ENCODE data around the gene STARD13. TPM values are rescaled to one million over a fixed set of nuclear protein-coding genes. Genes with fewer than 3 reads are reported as not detected.

Gene STARD13
- total RNA-seq, 1 experiment from 2014 or later, result 7.8 TPM

DNA sequence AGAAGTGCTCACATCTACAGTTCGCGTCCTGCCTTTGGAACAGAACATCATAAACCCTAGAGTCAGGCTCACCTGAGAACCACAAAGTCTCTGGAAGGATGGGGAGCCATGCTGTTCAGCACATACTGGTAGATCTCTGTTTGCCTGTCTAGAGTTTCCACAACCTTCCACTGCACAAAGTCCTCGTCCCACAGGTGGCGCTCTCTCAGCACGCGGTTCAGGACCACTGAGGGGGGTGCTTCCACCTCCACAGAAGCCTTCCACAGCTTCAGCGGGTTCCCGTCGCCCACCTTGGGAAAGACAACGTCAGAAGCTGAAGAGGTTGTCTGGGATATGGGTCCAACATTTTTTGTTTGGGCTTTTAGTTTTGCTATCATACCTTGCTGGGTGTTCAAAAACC is 175.8 kb downstream of the STARD13 start:
- Histone ChIP-seq H3K27ac (no peak overlapping the region), H3K27me3 (replicated peaks) (no peaks in the 10 kb centered on the region), H3K36me3 (peaks cover 85% of the 10 kb centered on the region), H3K4me1 (replicated peaks) (peaks cover 40% of the 10 kb centered on the region), H3K4me3 (no peak overlapping the region), H3K9me3 (replicated peaks) (no peaks in the 10 kb centered on the region)
- DNase-seq (ENCODE audit: low read depth in 1 of 2, low spot score in 2 of 2), result no peak

DNA sequence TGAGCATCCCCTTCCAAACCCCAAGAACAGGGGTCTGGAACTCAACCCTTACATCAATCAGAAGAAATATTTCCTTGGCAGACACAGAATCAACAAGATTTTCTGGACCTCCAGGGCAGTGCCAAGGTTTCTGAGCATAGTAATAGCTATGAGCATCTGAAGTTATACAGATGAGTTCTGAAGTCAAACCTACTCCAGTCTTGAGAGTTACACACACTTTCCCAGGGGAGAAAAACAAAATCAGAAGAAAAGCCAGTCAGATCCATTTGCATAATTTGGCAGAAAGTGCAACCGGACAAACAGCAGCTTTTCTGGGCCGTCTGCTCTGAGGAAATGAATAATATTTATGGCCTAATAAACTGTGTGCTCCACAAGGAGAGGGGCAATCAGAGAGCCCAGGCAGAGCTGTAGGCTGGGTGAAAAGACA is 176.3 kb downstream of the STARD13 start:
- H3K36me3 ChIP-seq, result peaks cover 88% of the 10 kb centered on the region
- no peaks in the 10 kb centered on the region for H3K9me3 ChIP-seq (replicated peaks)
- H3K4me1 ChIP-seq (replicated peaks), result peaks cover 40% of the 10 kb centered on the region
- H3K27ac ChIP-seq, result peak overlapping the region; percentile 35
- no peak for DNase-seq (ENCODE audit: low read depth in 1 of 2, low spot score in 2 of 2)
- H3K27me3 ChIP-seq (replicated peaks), result no peaks in the 10 kb centered on the region
- H3K4me3 ChIP-seq, result no peak overlapping the region

DNA sequence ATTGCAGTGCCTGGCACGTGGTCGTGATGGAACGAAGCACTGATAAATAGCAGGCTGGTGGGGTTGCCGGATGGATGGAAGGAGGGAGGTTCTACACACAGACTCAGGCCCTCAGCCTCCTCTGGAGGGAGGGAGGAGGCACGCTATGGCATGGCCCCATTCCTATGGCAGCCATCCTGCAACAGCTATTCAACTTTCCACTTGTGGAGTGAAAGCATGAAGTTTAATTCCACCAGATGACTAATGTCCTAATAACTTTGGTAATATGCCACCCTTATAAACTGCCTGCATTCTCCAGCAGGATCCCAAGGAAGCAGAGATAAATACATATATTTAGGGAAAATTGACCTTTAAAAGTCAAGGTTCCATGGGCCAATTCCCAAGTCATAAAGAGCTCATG is 176.9 kb downstream of the STARD13 start:
- H3K4me1 ChIP-seq (replicated peaks), result peaks cover 40% of the 10 kb centered on the region
- peaks cover 88% of the 10 kb centered on the region for H3K36me3 ChIP-seq
- no peak overlapping the region for H3K4me3 ChIP-seq
- H3K27me3 ChIP-seq (replicated peaks), result no peaks in the 10 kb centered on the region
- peak overlapping the region; percentile 35 for H3K27ac ChIP-seq
- no peaks in the 10 kb centered on the region for H3K9me3 ChIP-seq (replicated peaks)
- DNase-seq (ENCODE audit: low read depth in 1 of 2, low spot score in 2 of 2), result no peak

DNA sequence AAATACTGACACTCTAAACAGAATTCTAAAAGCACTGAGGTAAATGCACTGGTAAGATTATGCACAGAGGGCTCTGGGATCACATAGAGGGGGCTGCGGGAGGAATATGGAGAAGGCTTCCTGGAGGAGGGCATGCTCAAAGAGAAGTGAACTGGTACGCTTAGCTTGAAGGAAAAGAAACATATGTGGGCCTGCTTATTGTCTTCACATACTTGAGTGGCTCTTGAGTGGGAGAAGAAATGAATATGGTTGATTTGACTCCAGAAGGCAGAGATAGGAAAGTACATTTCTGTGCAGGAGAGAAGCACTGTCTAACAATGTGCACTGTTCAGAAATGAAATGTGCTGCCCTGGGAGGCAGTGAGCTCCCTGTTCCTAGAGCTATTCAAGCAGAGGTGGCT is 178.2 kb downstream of the STARD13 start:
- DNase-seq (ENCODE audit: low read depth in 1 of 2, low spot score in 2 of 2), result no peak
- Histone ChIP-seq H3K36me3 (peaks cover 76% of the 10 kb centered on the region), H3K9me3 (replicated peaks) (no peaks in the 10 kb centered on the region), H3K27ac (no peak overlapping the region), H3K4me3 (no peak overlapping the region), H3K27me3 (replicated peaks) (no peaks in the 10 kb centered on the region), H3K4me1 (replicated peaks) (peaks cover 40% of the 10 kb centered on the region)

DNA sequence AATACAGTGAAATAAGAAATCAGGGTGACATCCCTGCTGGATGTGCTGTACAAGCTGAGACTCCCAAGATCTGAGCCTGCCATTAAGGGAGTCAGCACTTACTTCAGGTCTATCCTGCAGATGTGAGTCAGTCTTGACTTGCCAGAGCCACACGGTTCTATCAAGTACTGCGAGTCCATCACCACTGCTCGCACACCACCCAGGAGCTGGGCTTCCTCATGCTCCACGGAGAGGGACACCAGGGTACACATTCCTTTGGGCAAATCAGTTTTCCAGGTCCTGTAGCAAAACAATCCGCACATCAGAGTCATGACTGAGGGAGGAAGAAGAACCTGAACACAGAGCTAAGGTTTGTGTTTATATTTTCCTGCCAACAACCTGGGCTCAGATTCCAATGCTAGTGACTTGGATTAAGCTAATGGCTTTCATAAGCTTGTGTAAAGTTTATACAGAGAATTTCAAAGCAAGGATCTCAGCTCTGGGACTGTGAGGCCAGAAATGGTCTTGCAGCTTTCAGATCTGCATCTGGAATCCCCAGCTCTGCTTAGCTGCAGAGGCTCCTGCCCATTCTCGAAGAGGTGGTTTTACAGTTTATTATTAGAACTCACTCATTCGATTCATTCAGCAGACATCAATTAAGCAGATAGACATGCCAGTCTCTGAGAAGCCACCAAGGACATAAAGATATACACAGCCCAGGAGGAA is 178.7 kb downstream of the STARD13 start:
- Histone ChIP-seq H3K4me1 (replicated peaks) (peaks cover 36% of the 10 kb centered on the region), H3K9me3 (replicated peaks) (no peaks in the 10 kb centered on the region), H3K4me3 (no peak overlapping the region), H3K36me3 (peaks cover 70% of the 10 kb centered on the region), H3K27ac (no peak overlapping the region), H3K27me3 (replicated peaks) (no peaks in the 10 kb centered on the region)
- peak in 1 of 2 experiments; percentile 30 for DNase-seq (ENCODE audit: low read depth in 1 of 2, low spot score in 2 of 2)

DNA sequence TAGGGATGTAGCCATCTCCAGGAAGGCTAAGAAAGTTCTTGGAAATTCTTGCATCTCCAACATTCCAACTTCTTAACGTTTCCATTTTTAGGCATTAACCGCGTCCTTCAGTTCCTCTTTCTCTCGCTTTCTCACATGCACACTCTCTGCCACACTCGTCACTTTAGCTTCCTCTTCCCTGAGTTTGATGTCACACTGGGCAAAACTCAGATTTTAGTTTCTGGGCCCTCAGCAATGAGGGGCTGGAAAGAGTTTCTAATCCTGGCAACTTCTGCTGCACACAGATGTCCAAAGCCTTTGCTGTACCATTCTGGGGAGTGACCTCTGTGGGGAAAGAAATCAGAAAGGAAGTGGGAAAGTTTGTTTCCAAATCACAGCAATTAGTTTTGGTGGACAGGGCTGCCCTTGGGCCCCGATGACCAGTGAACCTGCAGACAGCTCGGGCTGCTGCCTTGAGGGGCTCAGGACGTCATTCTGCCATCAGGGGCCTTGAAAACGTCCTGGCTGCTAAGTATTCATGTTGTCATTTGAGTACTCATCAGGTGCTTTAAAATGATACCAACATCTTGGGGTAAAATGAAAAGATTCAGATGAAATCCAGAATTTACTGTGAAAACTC is 180.1 kb downstream of the STARD13 start:
- Histone ChIP-seq H3K27me3 (replicated peaks) (no peaks in the 10 kb centered on the region), H3K4me3 (no peak overlapping the region), H3K27ac (no peak overlapping the region), H3K9me3 (replicated peaks) (no peaks in the 10 kb centered on the region), H3K4me1 (replicated peaks) (peaks cover 25% of the 10 kb centered on the region), H3K36me3 (peaks cover 59% of the 10 kb centered on the region)
- no peak for DNase-seq (ENCODE audit: low read depth in 1 of 2, low spot score in 2 of 2)

DNA sequence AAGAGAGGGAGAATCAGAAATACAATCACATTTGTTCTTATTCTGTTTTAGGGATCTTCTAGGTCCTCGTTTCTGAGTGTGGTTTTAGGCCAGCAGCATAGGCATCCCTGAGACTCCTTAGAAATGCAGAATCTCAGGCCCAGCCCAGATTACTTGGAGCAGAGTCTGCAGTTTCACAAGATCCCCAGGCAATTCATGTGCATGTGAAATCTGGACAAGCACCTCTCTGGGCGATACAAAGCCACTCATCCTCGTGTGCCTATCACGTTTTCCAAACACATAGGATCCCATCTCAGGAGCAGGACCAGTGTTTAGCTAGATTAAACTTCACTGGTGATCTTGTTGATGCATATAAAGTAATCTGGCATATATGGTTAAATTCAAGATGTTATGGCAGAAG is 182.1 kb downstream of the STARD13 start:
- H3K27me3 ChIP-seq (replicated peaks), result no peaks in the 10 kb centered on the region
- peaks cover 43% of the 10 kb centered on the region for H3K36me3 ChIP-seq
- DNase-seq (ENCODE audit: low read depth in 1 of 2, low spot score in 2 of 2), result no peak

DNA sequence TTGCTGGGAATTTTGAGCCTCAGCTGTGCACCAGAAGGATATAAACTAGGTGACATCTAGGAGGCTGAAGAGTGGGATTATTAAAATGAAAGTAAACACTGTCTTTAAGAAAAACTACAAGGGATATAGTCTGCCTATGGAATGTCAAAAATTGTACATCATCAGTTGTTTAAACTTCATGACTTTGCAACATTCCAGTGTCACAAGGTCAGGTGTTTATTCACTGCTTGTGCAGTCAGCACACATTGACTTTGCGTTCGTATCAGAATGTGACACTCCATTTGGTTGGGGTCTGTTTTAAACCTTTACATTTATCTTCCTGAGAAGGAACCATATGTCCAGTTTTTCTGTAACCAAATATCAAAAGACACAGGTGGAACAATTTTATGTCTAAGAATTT is 183.7 kb downstream of the STARD13 start:
- no peak for DNase-seq (ENCODE audit: low read depth in 1 of 2, low spot score in 2 of 2)
- peaks cover 28% of the 10 kb centered on the region for H3K36me3 ChIP-seq
- H3K27ac ChIP-seq, result no peak overlapping the region
- H3K9me3 ChIP-seq (replicated peaks), result no peaks in the 10 kb centered on the region
- H3K27me3 ChIP-seq (replicated peaks), result no peaks in the 10 kb centered on the region
- no peak overlapping the region for H3K4me3 ChIP-seq
- H3K4me1 ChIP-seq (replicated peaks), result peaks cover 5% of the 10 kb centered on the region

More for the DNA sequence above, 182.1 kb downstream of the STARD13 start:
- H3K9me3 ChIP-seq (replicated peaks), result no peaks in the 10 kb centered on the region
- peaks cover 16% of the 10 kb centered on the region for H3K4me1 ChIP-seq (replicated peaks)
- no peak overlapping the region for H3K27ac ChIP-seq
- H3K4me3 ChIP-seq, result no peak overlapping the region

DNA sequence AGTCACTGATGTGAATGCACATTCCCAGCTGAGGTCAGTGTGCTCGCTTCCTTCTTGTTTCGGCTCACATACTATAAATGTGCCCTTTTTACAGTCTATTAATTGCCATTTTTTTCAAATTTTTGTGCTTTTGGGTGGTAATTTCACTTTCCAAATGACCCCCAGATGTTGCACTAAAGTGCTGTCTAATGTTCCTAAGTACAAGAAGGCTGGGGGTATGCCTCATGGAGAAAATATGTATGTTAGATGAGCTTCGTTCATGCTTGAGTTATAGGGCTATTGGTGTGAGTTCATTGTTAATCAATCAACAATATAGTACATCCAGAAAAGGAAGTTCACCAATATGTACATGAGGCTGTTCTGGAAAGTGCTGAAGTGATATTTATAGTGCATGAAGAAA is 184.7 kb downstream of the STARD13 start:
- no peaks in the 10 kb centered on the region for H3K27me3 ChIP-seq (replicated peaks)
- DNase-seq (ENCODE audit: low read depth in 1 of 2, low spot score in 2 of 2), result no peak
- H3K27ac ChIP-seq, result no peak overlapping the region
- H3K4me3 ChIP-seq, result no peak overlapping the region
- H3K4me1 ChIP-seq (replicated peaks), result no peaks in the 10 kb centered on the region
- no peaks in the 10 kb centered on the region for H3K9me3 ChIP-seq (replicated peaks)
- H3K36me3 ChIP-seq, result peaks cover 18% of the 10 kb centered on the region

DNA sequence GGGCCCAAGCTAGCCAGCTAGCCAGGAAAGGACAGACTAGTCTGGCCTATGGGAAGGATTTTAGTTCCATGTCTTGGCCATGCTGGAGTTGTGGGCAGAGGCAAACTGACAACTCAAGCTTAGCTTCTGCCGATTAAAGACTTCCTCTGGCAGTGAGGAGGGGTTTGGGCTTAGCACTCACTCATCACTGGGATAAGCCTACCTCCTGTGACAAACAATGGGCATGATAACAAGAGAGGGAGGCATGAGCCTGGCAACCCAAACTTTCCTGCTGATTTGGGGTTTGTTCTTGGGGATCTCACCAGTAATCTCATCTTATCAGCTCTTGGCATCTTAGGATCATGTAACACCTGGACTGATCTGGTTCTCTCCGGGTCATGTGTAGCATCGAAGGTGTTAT is 185.7 kb downstream of the STARD13 start:
- Histone ChIP-seq H3K36me3 (peaks cover 11% of the 10 kb centered on the region), H3K27ac (no peak overlapping the region)

DNA sequence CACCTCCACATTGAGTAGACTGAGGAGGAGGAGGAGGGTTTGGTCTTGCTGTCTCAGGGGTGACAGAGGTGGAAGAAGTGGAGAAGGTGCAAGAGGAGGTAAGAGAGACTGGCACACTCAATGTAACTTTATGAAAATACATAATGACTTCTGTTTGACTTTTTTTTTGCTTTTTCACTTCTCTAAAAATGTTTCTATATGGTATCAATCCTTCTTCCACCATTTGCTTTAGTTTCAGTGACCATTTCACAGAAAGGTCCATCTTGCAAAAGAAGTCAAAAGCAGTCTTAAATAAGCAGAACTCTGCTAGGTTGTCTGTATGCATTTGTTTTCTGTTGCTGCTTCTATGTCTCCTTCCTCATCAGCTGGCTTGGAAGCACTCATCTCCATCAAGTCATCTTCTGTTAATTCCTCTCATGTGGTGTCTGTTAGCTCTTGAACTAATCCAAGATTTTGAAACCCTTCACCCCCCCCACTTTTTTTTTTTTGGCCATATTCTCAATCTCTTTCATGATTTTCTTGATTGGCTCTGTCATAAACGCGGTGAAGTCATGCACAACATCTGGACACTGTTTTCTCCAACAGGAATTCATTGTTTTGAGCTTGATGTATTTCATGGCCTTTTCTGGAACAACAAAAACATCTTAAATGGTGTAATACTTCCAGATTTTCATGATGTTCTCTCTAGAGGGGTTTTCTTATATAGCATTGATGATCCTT is 188.5 kb downstream of the STARD13 start:
- no peak for DNase-seq (ENCODE audit: low read depth in 1 of 2, low spot score in 2 of 2)
- no peaks in the 10 kb centered on the region for H3K4me1 ChIP-seq (replicated peaks)

More for the DNA sequence above, 185.7 kb downstream of the STARD13 start:
- Histone ChIP-seq H3K9me3 (replicated peaks) (no peaks in the 10 kb centered on the region), H3K4me1 (replicated peaks) (no peaks in the 10 kb centered on the region), H3K27me3 (replicated peaks) (no peaks in the 10 kb centered on the region), H3K4me3 (no peak overlapping the region)
- DNase-seq (ENCODE audit: low read depth in 1 of 2, low spot score in 2 of 2), result no peak

DNA sequence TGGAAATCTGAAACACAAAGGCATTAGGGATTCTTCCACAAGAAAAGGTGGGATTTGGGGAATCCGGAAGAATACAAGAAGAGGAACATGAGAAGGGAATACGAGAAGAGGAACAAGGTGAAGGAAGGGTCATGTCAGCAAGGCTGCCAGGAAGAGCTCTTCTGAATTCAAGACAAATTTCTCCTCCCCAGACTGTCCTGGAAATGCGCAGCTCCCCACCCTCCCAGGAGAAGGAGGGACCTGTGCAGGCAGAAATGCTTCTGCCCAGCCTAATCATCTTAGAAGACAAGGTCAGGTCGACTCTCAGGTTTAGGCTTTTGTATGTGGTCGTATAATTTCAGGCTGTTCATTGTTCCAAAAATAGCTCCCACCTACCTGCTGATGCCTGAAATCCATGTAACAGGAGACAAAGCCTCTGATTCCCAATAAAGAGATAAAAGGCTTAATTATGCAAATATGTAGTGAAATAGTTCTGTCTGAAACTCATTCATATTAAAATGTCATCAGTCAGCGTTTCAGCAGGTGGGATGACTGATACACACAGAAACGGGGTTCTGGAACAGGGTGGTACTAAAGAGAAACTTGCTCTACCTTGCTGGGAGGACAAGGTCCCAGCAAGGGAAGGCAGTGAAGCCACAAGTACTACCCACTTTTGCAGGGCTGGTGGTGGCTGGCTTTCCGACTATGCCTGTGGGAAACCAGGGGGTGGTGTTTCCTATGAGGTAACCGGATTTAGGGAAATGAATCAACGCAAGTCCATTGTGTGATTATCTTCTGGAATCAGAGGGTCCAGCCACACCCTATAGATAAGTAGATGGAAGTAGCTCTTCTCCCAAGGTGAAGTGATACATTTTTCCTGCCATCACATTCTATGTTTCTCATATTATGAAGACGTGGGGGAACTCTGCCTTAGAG is 193.2 kb downstream of the STARD13 start:
- H3K27me3 ChIP-seq (replicated peaks), result no peaks in the 10 kb centered on the region
- DNase-seq (ENCODE audit: low read depth in 1 of 2, low spot score in 2 of 2), result no peak
- H3K4me3 ChIP-seq, result no peak overlapping the region
- no peaks in the 10 kb centered on the region for H3K9me3 ChIP-seq (replicated peaks)
- H3K27ac ChIP-seq, result no peak overlapping the region
- peaks cover 11% of the 10 kb centered on the region for H3K4me1 ChIP-seq (replicated peaks)
- no peaks in the 10 kb centered on the region for H3K36me3 ChIP-seq

More for the DNA sequence above, 188.5 kb downstream of the STARD13 start:
- Histone ChIP-seq H3K27me3 (replicated peaks) (no peaks in the 10 kb centered on the region), H3K36me3 (no peaks in the 10 kb centered on the region), H3K4me3 (no peak overlapping the region), H3K9me3 (replicated peaks) (no peaks in the 10 kb centered on the region), H3K27ac (no peak overlapping the region)

DNA sequence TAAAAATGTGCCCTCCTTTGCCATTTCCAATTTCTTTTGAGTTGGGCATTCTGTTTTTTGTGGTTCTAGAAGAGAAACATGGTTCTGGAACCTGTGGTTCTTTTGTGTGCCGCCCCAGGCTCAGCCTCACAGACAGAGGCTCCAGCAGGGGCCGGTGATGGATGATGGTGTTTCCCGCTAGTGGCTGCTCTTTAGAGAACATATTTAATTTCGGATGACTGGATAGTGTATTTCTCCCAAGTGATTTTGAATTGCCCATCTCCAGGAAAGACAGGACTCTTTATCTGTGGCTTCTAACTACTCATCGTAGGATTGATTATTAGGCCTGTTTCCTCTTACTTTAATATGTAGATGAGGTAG is 194.2 kb downstream of the STARD13 start:
- H3K36me3 ChIP-seq, result no peaks in the 10 kb centered on the region
- no peak overlapping the region for H3K27ac ChIP-seq
- H3K4me3 ChIP-seq, result no peak overlapping the region
- peaks cover 20% of the 10 kb centered on the region for H3K4me1 ChIP-seq (replicated peaks)
- no peak for DNase-seq (ENCODE audit: low read depth in 1 of 2, low spot score in 2 of 2)
- no peaks in the 10 kb centered on the region for H3K9me3 ChIP-seq (replicated peaks)
- H3K27me3 ChIP-seq (replicated peaks), result no peaks in the 10 kb centered on the region

Data from SJSA1 (cell line).